Ishikawa (cell line): ENCODE data around the gene AMPD1.
A peak's percentile ranks its signal among the peaks of the same experiment; 100 is the strongest.

Experiments
- CEBPB ChIP-seq: IDR thresholded peaks from 2 replicates; pipeline ENCODE4 v1.6.1; 2012
- CREB1 ChIP-seq: IDR thresholded peaks from 2 replicates; pipeline ENCODE4 v1.6.1; 2012; ENCODE audit warnings: low read depth
- EGR1 ChIP-seq: IDR thresholded peaks from 2 replicates; pipeline ENCODE4 v1.6.1; 2012
- EP300 ChIP-seq: IDR thresholded peaks from 2 replicates; pipeline ENCODE4 v1.6.1; 2012; ENCODE audit warnings: borderline replicate concordance
- FOXM1 ChIP-seq: IDR thresholded peaks from 2 replicates; pipeline ENCODE4 v1.6.1; 2012; ENCODE audit warnings: low read depth, borderline replicate concordance
- MAX ChIP-seq: IDR thresholded peaks from 2 replicates; pipeline ENCODE4 v1.6.1; 2012
- NFIC ChIP-seq: IDR thresholded peaks from 2 replicates; pipeline ENCODE4 v1.6.1; 2012
- RAD21 ChIP-seq: IDR thresholded peaks from 2 replicates; pipeline ENCODE4 v1.6.1; 2012; ENCODE audit warnings: low read depth
- TAF1 ChIP-seq: IDR thresholded peaks from 2 replicates; pipeline ENCODE4 v1.6.1; 2012; ENCODE audit warnings: low read depth, mild to moderate bottlenecking
- TCF12 ChIP-seq: IDR thresholded peaks from 2 replicates; pipeline ENCODE4 v1.6.1; 2012; ENCODE audit warnings: low read depth
- TEAD4 ChIP-seq: IDR thresholded peaks from 2 replicates; pipeline ENCODE4 v1.6.1; 2012
- USF1 ChIP-seq: IDR thresholded peaks from 2 replicates; pipeline ENCODE4 v1.6.1; 2012
- YY1 ChIP-seq: IDR thresholded peaks from 2 replicates; pipeline ENCODE4 v1.6.1; 2012; ENCODE audit warnings: low read depth
- ZBTB7A ChIP-seq: IDR thresholded peaks from 2 replicates; pipeline ENCODE4 v1.6.1; 2012; ENCODE audit warnings: low read depth
- TF ChIP-seq, protein P1 (sequence below): IDR thresholded peaks from 2 replicates; pipeline ENCODE4 v1.6.1; 2012; ENCODE audit warnings: low read depth, mild to moderate bottlenecking

The AMPD1 gene

DNA sequence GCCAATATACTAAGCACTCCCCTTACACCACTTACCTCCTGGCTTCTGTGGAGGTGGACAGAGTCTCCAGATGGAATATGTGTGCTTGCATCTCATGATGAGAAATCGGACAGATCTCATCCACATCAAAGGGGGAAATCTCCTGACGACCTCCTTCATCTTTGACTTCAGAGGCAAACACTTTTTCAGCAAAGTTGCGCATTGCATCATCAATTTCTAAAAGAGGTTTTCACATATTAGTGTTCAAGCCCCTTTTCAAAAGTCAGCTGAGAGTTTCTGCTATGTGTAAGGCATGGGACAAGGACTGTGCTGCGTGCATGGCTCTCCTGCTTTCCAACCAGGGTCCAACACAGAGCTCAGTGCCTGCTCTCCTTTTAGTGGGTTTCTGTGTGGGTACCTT is 6.8 kb downstream of the AMPD1 start:
- no peak for TF ChIP-seq EGR1

GRCh38 chr1:114685851-114686250 is 9.5 kb downstream of the AMPD1 start:
- TF ChIP-seq MAX (no peak), USF1 (no peak), YY1 (no peak), CEBPB (no peak), TAF1 (no peak)

- TF ChIP-seq EP300: no peak
- TF ChIP-seq, protein P1, sequence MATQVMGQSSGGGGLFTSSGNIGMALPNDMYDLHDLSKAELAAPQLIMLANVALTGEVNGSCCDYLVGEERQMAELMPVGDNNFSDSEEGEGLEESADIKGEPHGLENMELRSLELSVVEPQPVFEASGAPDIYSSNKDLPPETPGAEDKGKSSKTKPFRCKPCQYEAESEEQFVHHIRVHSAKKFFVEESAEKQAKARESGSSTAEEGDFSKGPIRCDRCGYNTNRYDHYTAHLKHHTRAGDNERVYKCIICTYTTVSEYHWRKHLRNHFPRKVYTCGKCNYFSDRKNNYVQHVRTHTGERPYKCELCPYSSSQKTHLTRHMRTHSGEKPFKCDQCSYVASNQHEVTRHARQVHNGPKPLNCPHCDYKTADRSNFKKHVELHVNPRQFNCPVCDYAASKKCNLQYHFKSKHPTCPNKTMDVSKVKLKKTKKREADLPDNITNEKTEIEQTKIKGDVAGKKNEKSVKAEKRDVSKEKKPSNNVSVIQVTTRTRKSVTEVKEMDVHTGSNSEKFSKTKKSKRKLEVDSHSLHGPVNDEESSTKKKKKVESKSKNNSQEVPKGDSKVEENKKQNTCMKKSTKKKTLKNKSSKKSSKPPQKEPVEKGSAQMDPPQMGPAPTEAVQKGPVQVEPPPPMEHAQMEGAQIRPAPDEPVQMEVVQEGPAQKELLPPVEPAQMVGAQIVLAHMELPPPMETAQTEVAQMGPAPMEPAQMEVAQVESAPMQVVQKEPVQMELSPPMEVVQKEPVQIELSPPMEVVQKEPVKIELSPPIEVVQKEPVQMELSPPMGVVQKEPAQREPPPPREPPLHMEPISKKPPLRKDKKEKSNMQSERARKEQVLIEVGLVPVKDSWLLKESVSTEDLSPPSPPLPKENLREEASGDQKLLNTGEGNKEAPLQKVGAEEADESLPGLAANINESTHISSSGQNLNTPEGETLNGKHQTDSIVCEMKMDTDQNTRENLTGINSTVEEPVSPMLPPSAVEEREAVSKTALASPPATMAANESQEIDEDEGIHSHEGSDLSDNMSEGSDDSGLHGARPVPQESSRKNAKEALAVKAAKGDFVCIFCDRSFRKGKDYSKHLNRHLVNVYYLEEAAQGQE: no peak
Observed at GRCh38 chr1:114677691-114678090, 17.7 kb downstream of the AMPD1 start.

DNA sequence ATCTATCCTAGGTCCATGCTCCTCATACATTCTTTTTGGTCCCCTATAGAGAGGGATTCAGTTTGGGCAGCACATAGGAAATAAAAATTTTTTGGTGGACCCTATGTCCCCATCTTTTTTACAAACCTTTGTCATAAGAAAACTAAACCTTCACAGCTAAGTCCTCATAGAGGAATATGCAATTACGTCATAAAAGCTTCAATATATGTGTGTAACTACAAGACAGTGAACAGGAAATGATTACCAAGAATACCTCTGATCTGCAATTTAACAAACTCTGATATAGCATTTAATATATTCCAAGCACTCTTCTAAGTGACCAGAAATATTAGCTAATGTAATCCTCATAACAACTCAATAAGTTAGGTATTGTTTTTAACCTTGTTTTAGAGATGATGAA is 19.2 kb downstream of the AMPD1 start:
- TF ChIP-seq TEAD4 (no peak), CREB1 (no peak)
- TF ChIP-seq, protein P1: no peak

DNA sequence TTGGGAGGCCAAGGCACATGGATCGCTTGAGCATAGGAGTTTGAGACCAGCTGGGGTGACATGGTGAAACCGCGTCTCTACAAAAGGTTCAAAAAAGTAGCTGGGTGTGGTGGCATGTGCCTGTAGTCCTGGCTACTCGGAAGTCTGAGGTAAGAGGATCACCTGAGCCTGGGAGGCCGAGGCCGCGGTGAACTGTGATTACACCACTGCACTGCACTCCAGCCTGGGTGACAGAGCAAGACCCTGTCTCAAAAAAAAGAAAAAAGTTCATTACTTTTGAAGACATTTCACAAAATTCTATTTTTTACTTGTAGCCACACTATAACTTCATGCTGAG is 23.4 kb downstream of the AMPD1 start:
- TF ChIP-seq CEBPB: no peak
- TF ChIP-seq, protein P1: no peak
- no peak for TF ChIP-seq TAF1
- TF ChIP-seq CREB1: no peak
- TF ChIP-seq ZBTB7A: no peak
- no peak for TF ChIP-seq EP300
- TF ChIP-seq TCF12: no peak
- TF ChIP-seq MAX: no peak
- no peak for TF ChIP-seq FOXM1
- TF ChIP-seq USF1: no peak
- TF ChIP-seq YY1: no peak
- TF ChIP-seq NFIC: no peak

GRCh38 chr1:114671011-114671938 is 24.1 kb downstream of the AMPD1 start:
- TF ChIP-seq ZBTB7A (no peak), RAD21 (peak; percentile 44; the same call in 1 of the 2 replicates), EGR1 (no peak)
